Inflammatory macrophage treated with lipopolysaccharide for 1 hour (primary cell): Measurements from ENCODE around the gene QSOX1.

Experiments used
- DNase-seq, 2 donors: peaks; one replicate each; pipeline ENCODE4 v3.0.0-alpha.2; 2020 to 2022

QSOX1 gene

GRCh38 chr1:180151508-180151907 lies 3.2 kb upstream of the QSOX1 start:
- no peak for DNase-seq

- no peak for DNase-seq
Measured at GRCh38 chr1:180152588-180152987, 2.1 kb upstream of the QSOX1 start.

- DNase-seq: no peak
Measured at GRCh38 chr1:180153032-180153431, 1.6 kb upstream of the QSOX1 start.

GRCh38 chr1:180154003-180154324 lies 705 bp upstream of the QSOX1 start:
- DNase-seq: no peak

GRCh38 chr1:180155182-180155682 lies 563 bp downstream of the QSOX1 start:
- DNase-seq: peak; percentile 3 to 27

- DNase-seq: peak; percentile 73 to 79
Measured at GRCh38 chr1:180156201-180156600, 1.5 kb downstream of the QSOX1 start.

- peak in 1 of 2 donors; percentile 60 for DNase-seq
Measured at GRCh38 chr1:180156631-180157091, 2.0 kb downstream of the QSOX1 start.

- DNase-seq: no peak
Measured at GRCh38 chr1:180157108-180157507, 2.4 kb downstream of the QSOX1 start.

GRCh38 chr1:180157576-180158057 lies 2.9 kb downstream of the QSOX1 start:
- no peak for DNase-seq

- DNase-seq: peak in 1 of 2 donors; percentile 21
Measured at GRCh38 chr1:180158149-180159147, 3.8 kb downstream of the QSOX1 start.

- peak in 1 of 2 donors; percentile 17 for DNase-seq
Measured at GRCh38 chr1:180160357-180160756, 5.7 kb downstream of the QSOX1 start.

- peak; percentile 55 to 63 for DNase-seq
Measured at GRCh38 chr1:180163041-180163440, 8.4 kb downstream of the QSOX1 start.

GRCh38 chr1:180165096-180165495 lies 10.4 kb downstream of the QSOX1 start:
- no peak for DNase-seq

- DNase-seq: no peak
Measured at GRCh38 chr1:180165509-180166435, 11.1 kb downstream of the QSOX1 start.

- DNase-seq: no peak
Measured at GRCh38 chr1:180166436-180166800, 11.7 kb downstream of the QSOX1 start.

GRCh38 chr1:180167021-180167701 lies 12.5 kb downstream of the QSOX1 start:
- no peak for DNase-seq

- DNase-seq: no peak
Measured at GRCh38 chr1:180167721-180168467, 13.2 kb downstream of the QSOX1 start.

- peak in 1 of 2 donors; percentile 15 for DNase-seq
Measured at GRCh38 chr1:180168786-180169639, 14.3 kb downstream of the QSOX1 start.

GRCh38 chr1:180169640-180170195 lies 15.0 kb downstream of the QSOX1 start:
- no peak for DNase-seq

- no peak for DNase-seq
Measured at GRCh38 chr1:180170546-180171151, 16.0 kb downstream of the QSOX1 start.
